Measurements from ENCODE around the gene EN2. TPM values are rescaled to one million over a fixed set of nuclear protein-coding genes. Genes with fewer than 3 reads are reported as not detected.

Gene EN2
- total and polyA plus RNA-seq, 2 donors (not counting 1 experiment from before 2014, with no cell fraction given): not detected

- no peak overlapping the region for H3K27ac Mint-ChIP-seq
- H3K4me1 Mint-ChIP-seq: peaks cover 29% of the 10 kb centered on the region
- H3K27me3 Mint-ChIP-seq: peaks cover 27% of the 10 kb centered on the region
These were observed 29.9 kb downstream of the EN2 start for GRCh38 chr7:155487509-155488482.

More at GRCh38 chr7:155487509-155488482, 29.9 kb downstream of the EN2 start:
- DNase-seq (no peak), ATAC-seq (ENCODE audit: low read depth) (no peak)
- H3K27me3 ChIP-seq (replicated peaks in 1 of 4; ENCODE audit: control extremely low read depth in 1 of 4, control insufficient read depth in 3 of 4, insufficient read depth in 4 of 4, low read length in 3 of 4): peaks cover 0 to 31% (median 0%) of the 10 kb centered on the region in 4 experiments
- peaks cover 26 to 32% of the 10 kb centered on the region in 2 donors for H3K4me1 ChIP-seq (ENCODE audit: control insufficient read depth in 2 of 2, insufficient read depth in 2 of 2, low read length in 2 of 2)
- H3K36me3 ChIP-seq (replicated peaks in 1 of 2; ENCODE audit: control extremely low read depth in 1 of 2, control insufficient read depth in 1 of 2, extremely low read depth in 1 of 2, insufficient read depth in 2 of 2, low read length in 1 of 2): no peaks in the 10 kb centered on the region
- H3K9me3 ChIP-seq (ENCODE audit: control extremely low read depth in 1 of 3, control insufficient read depth in 2 of 3, insufficient read depth in 1 of 3, low read length in 2 of 3): peaks cover 0 to 16% (median 0%) of the 10 kb centered on the region in 3 donors
- H3K79me2 ChIP-seq (ENCODE audit: control insufficient read depth, insufficient read depth, low read length): no peaks in the 10 kb centered on the region
- CTCF ChIA-PET: no interaction called here
- H3K4me2 ChIP-seq (replicated peaks; ENCODE audit: low read depth, low read length, poor library complexity, severe bottlenecking): no peak overlapping the region
- no peak overlapping the region for H3K4me3 ChIP-seq (ENCODE audit: control extremely low read depth in 1 of 5, extremely low read depth in 1 of 5, insufficient read depth in 1 of 5, low read depth in 2 of 5, low read length in 4 of 5)
- no peak overlapping the region for H2AFZ ChIP-seq (ENCODE audit: insufficient read depth, low read depth, low read length, poor library complexity, severe bottlenecking)
- no peaks in the 10 kb centered on the region for H4K20me1 ChIP-seq (ENCODE audit: control insufficient read depth, insufficient read depth, low read length, poor library complexity, severe bottlenecking)
- Mint-ChIP-seq H3K4me3 (no peak overlapping the region), H3K9me3 (ENCODE audit: insufficient read depth) (no peaks in the 10 kb centered on the region)
- 92% methylated on average over 29 of the region's 31 CpGs for WGBS (ENCODE audit: insufficient coverage)
- no peak overlapping the region for H3K9ac ChIP-seq (ENCODE audit: low read length)
- no peak overlapping the region for H3K27ac ChIP-seq (ENCODE audit: low read length in 2 of 2)
- intact Hi-C loops (cut with micrococcal nuclease): no loop called here
- POLR2A ChIA-PET: no interaction called here
- TF ChIP-seq CTCF (IDR thresholded peaks at IDR 0.05): no peak
- no peak for TF ChIP-seq EZH2 (IDR thresholded peaks at IDR 0.05; ENCODE audit: borderline replicate concordance, insufficient read depth, low read depth, low read length, poor library complexity, severe bottlenecking)
